SJSA1 (cell line): Measurements from ENCODE around the gene APH1A. TPM values are rescaled to one million over a fixed set of nuclear protein-coding genes. Genes with fewer than 3 reads are reported as not detected.
"Not testable (repeated sequence)": the region's sequence is repeated elsewhere in the genome, so short reads cannot be mapped to it uniquely, and the experiment has no call there.

ENCODE experiments used
- DNase-seq, 2 experiments: peaks; one replicate each; pipeline ENCODE4 v3.0.0-alpha.2; 2015 to 2020; ENCODE audit warnings: low spot score in 2 of 2, low read depth in 1 of 2
- H3K27ac ChIP-seq: fragments of 250-450 bp; sonication (Bioruptor Pico); 2 replicates; pipeline ENCODE4 v1.5.1; 2020; ENCODE audit warnings: mild to moderate bottlenecking, moderate library complexity
- H3K27me3 ChIP-seq: fragments of 250-450 bp; sonication (Bioruptor Pico); replicated peaks from 2 replicates; pipeline ENCODE4 v1.5.1; 2020; ENCODE audit warnings: mild to moderate bottlenecking, moderate library complexity
- H3K36me3 ChIP-seq: fragments of 250-450 bp; sonication (Bioruptor Pico); 2 replicates; pipeline ENCODE4 v1.5.1; 2020; ENCODE audit warnings: mild to moderate bottlenecking
- H3K4me1 ChIP-seq: fragments of 250-450 bp; sonication (Bioruptor Pico); replicated peaks from 2 replicates; pipeline ENCODE4 v1.6.1; 2021; ENCODE audit warnings: mild to moderate bottlenecking
- H3K4me3 ChIP-seq: fragments of 250-450 bp; sonication (Bioruptor Pico); 2 replicates; pipeline ENCODE4 v1.5.1; 2020; ENCODE audit warnings: mild to moderate bottlenecking
- H3K9me3 ChIP-seq: fragments of 250-450 bp; sonication (Bioruptor Pico); replicated peaks from 2 replicates; pipeline ENCODE4 v1.5.1; 2020; ENCODE audit warnings: mild to moderate bottlenecking
- total RNA-seq: library from RNA; depleted of rRNA; stranded (reverse); fragments of >200 nt; shearing (Covaris generic); gene quantifications from 2 replicates; pipeline ENCODE4 v1.2.3, GENCODE V29; 2014; rRNA removed

APH1A gene
- total RNA-seq, result 113 and 122 TPM in 2 replicates

DNA sequence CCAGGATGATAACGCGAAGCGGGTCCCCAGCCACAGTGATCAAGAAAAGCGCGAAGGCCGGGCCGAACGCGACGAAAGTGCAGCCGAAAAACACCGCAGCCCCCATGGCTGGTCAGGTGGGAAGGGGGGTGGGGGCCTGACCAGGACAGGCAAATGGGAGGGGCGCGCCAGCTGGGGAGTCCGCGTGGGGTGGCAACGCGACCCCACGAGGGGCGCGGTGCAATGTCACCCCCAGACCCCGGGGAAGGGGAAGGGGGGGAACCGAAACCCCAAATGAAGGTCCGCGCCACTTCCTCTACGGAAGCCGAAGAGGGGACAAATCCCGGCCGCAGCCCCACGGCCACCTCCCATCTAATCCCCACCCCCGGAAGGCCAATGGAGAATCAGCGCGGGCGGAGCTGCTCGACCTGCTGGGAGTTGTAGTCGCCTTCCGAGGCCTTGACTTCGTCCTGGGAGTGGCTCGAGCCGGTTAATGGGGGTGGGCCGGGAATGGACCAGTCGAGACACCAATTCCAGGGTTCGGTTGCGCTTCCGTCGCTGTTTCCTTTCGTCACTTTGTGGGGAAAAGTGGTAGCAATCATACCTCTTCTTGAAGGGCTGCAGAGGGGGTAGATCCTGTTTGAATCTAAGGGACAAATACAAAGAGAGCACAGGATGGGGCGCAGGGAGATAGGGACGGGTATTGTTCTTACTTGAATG is at the start of gene APH1A:
APH1A (minus strand) TSS at position 312 of the 699 bp plus-strand sequence; CDS start at position 106, 206 bp downstream.
- peaks cover 42% of the 10 kb centered on the region for H3K36me3 ChIP-seq
- H3K9me3 ChIP-seq, result no peaks in the 10 kb centered on the region
- H3K27ac ChIP-seq, result peak within 1 kb of the TSS; percentile 58
- peaks cover 16% of the 10 kb centered on the region for H3K4me1 ChIP-seq
- peak; percentile 88 to 98 for DNase-seq
- peak within 1 kb of the TSS; percentile 81 for H3K4me3 ChIP-seq
- H3K27me3 ChIP-seq, result no peaks in the 10 kb centered on the region

DNA sequence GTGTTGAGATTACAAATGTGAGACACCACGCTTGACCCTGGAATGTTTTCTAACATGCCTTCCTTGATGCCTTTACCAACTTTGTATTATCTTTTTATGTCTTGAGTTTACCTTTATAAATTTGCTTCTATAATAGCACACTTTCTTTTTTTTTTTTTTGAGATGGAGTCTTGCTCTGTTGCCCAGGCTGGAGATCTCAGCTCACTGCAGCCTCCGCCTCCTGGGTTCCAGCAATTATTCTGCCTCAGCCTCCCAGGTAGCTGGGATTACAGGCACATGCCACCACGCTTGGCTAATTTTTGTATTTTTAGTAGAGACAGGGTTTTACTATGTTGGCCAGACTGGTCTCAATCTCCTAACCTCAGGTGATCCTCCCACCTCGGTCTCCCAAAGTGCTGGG is 45.9 kb upstream of the APH1A start:
- H3K4me1 ChIP-seq, H3K36me3 ChIP-seq, H3K27ac ChIP-seq, H3K27me3 ChIP-seq, DNase-seq, H3K4me3 ChIP-seq, H3K9me3 ChIP-seq: not testable (repeated sequence)

DNA sequence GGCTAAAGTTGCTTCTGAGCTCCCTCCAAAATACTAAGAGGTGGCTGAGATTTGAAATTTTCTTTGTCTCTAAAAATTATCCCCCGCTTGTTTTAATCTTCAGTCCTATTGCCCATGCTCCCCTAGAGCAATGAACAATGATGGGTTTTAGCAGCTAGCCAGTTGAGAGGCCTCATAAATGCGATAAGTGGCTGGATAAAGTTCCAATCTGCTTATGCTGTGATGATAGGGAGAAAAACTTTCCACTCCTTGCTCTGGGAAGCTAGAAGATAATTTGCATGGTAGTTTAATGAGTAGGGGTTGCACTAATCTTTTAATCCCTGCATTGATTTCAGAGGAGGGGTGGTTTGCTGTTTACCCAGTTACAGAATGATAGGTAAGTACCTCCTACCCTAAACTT is 42.9 kb upstream of the APH1A start:
- DNase-seq, result no peak
- H3K4me3 ChIP-seq, result no peak overlapping the region
- H3K4me1 ChIP-seq, result no peaks in the 10 kb centered on the region
- H3K9me3 ChIP-seq, result no peaks in the 10 kb centered on the region
- peaks cover 17% of the 10 kb centered on the region for H3K36me3 ChIP-seq
- no peaks in the 10 kb centered on the region; the same call in 1 of the 2 replicates for H3K27me3 ChIP-seq
- no peak overlapping the region for H3K27ac ChIP-seq

DNA sequence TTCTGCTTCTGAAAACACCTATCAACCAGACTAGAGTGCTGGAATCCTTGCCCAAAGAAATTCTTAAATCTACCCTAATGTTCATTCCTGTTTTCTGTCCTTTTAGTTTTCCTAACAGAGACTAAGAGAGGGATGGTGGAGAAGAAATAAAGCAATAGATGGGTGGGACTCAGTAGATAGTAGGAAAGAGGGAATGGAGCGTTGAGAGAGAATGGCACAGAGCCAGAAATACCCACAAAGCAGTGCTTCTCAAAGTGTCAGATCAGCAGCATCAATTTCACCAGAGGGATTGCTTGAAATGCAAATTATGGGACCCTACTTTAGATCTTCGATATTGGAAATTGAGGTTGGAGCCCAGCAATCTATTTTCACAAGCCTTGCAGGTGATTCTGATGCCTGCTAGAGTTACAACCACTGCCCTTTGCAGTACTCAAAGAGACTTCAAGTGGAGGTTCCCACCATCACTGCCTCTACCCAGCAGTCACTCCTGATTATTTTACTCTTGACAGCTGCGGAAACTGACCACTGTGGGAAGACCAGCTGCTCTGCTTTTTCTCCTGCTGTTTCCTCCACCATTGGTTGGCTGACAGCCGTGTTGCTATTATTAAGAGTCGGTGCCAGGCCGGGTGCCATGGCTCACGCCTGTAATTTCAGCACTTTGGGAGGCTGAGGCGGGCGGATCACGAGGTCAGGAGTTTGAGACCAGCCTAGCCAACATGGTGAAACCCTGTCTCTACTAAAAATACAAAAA is 41.1 kb upstream of the APH1A start:
- H3K27me3 ChIP-seq, result no peaks in the 10 kb centered on the region
- no peak overlapping the region for H3K27ac ChIP-seq
- H3K36me3 ChIP-seq, result peaks cover 32% of the 10 kb centered on the region
- H3K4me3 ChIP-seq, result no peak overlapping the region
- no peaks in the 10 kb centered on the region for H3K9me3 ChIP-seq
- no peak for DNase-seq
- H3K4me1 ChIP-seq, result no peaks in the 10 kb centered on the region

DNA sequence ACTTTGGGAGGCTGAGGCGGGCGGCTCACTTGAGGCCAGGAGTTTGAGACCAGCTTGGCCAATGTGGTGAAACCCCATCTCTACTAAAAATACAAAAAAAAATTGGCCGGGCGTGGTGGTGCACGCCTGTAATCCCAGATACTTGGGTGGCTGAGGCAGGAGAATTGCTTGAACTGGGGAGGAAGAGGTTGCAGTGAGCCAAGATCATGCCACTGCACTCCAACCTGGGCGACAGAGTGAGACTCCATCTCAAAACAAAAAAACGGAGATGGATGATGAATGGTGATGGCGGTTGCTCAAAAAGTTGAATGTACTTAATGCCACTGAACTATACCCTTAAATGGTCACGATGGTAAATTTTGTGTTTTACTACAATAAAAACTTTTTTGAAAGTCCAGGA is 39.8 kb upstream of the APH1A start:
- not testable (repeated sequence) for H3K9me3 ChIP-seq, DNase-seq, H3K4me3 ChIP-seq, H3K4me1 ChIP-seq, H3K27ac ChIP-seq, H3K27me3 ChIP-seq
- peaks cover 36% of the 10 kb centered on the region for H3K36me3 ChIP-seq

DNA sequence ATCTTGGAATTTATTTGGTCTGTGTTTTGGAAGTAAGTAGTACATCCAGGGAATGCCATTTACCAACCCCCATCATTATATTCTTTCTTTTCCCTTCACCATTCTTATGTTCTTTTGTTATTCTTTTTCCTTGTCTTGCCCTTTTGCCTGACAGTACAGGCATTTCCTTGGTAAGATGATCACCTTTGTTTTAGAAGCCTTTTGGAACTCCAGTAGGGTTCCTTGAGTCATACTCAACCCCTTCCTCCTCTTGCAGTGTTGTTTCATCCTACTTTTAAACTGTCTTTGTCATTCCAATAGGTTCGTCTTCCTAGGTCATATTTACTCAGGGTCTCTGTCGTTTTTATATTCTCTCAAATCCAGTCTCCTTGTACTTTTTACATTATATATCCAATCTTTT is 34.1 kb upstream of the APH1A start:
- no peaks in the 10 kb centered on the region for H3K27me3 ChIP-seq
- no peak overlapping the region for H3K4me3 ChIP-seq
- H3K4me1 ChIP-seq, result no peaks in the 10 kb centered on the region
- no peaks in the 10 kb centered on the region for H3K9me3 ChIP-seq
- peaks cover 70% of the 10 kb centered on the region for H3K36me3 ChIP-seq
- no peak overlapping the region for H3K27ac ChIP-seq
- no peak for DNase-seq

DNA sequence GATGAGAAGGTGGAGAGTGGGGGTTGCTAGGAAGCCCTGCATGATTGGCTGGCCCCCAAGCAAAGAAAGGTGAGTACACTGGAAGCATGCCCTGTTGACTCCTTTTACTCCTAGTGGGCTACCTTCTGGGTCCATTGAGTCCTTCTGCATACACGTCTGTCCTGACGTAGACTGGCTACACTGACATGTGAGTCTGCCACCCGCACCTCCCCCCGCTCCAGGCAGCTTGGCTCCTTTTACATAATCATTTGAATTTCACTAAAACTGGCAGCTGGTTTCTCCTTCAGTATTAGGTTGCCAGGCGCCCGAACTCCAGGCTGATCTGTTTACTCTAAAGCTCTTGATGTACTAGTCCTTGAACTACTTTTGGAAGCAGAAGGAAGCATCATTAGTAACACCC is 33.5 kb upstream of the APH1A start:
- Histone ChIP-seq H3K27me3 (no peaks in the 10 kb centered on the region), H3K4me3 (no peak overlapping the region), H3K9me3 (no peaks in the 10 kb centered on the region), H3K36me3 (peaks cover 69% of the 10 kb centered on the region), H3K4me1 (no peaks in the 10 kb centered on the region), H3K27ac (no peak overlapping the region)
- no peak for DNase-seq

DNA sequence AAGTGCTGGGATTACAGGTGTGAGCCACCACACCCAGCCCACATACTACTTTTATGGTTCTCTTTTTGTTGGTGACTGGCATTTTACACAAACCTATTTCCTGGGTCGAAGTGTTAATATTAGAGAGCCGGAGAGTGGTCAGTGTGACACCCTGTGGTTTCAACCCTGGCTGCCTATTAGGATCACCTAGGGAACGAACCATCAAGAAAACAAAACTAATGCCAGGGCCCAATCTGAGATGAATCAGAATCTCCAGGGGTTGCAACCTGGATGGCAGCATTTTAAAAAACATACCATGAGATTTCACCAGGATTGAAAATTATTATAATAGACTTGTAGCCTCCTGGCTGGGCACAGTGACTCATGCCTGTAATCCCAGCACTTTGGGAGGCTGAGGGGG is 30.9 kb upstream of the APH1A start:
- peaks cover 75% of the 10 kb centered on the region for H3K36me3 ChIP-seq

DNA sequence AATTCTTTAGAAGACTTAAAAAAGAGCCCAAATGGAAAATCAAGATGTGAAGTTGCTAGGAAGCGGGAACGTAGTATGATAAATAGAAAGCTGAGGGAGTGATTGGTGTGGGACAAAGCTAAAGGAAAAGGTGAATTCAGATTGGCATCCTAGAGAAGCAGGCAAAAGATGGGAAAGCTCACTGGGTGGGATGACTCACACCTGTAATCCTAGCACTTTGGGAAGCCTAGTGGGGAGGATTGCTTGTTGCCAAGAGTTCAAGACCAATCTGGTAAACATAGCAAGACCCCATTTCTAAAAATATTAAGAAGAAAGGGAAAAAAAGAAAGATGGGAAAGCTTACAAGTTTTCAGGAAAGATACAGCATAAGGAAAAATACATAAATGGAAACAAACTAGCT is 26.7 kb upstream of the APH1A start:
- Histone ChIP-seq H3K27me3 (no peaks in the 10 kb centered on the region), H3K9me3 (no peaks in the 10 kb centered on the region), H3K27ac (no peak overlapping the region), H3K4me3 (no peak overlapping the region), H3K36me3 (peaks cover 47% of the 10 kb centered on the region), H3K4me1 (peaks cover 7% of the 10 kb centered on the region)
- no peak for DNase-seq

More for the DNA sequence above, 30.9 kb upstream of the APH1A start:
- Histone ChIP-seq H3K27me3 (no peaks in the 10 kb centered on the region), H3K4me3 (no peak overlapping the region), H3K9me3 (no peaks in the 10 kb centered on the region), H3K27ac (no peak overlapping the region), H3K4me1 (no peaks in the 10 kb centered on the region)
- DNase-seq, result no peak

DNA sequence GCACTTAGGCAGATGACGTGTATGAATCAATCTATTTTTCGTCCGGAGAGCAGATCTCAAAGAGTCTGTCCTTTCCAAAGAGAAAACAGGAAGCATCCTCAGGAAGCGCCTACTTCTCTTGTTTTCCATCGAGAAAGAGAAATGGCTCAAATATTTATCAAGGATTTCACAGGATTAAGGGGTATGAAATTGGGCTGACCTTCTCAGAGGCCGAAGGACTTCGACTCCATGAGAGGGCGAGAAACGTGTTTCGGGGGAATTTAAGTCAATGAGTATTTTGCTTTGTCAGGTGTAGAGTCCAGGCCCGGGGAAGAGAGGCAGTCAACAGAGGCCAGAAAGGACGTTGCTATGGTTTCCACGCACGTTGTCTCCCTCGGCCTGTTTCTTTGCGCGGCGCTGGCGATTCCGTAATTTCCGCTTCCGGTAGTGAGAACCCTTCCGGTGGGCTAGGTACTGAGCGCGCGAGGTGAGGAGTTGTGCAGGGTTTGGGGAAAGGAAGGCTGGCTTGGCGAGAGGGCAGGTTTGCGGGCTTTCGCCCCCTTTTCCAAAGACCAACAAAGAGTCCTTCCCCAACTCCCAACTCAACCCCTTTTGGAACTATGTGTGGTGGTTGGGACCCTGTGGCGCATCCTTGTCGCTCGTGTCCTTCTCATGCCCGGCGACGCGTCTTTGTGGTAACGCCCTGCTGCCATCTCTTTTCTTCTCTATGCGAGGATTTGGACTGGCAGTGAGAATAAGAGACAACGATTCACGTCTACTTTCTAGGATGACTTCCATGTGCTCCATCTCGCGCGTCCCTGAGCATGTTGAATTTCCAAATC is 24.8 kb upstream of the APH1A start, which contains the start of gene MRPS21:
MRPS21 (plus strand) TSS at position 429 of the 821 bp plus-strand sequence. CDS start 506 bp downstream, outside the sequence.
- peak; percentile 85 to 90 for DNase-seq
- H3K4me1 ChIP-seq, result peaks cover 7% of the 10 kb centered on the region
- H3K4me3 ChIP-seq, result peak within 1 kb of the TSS; percentile 57

DNA sequence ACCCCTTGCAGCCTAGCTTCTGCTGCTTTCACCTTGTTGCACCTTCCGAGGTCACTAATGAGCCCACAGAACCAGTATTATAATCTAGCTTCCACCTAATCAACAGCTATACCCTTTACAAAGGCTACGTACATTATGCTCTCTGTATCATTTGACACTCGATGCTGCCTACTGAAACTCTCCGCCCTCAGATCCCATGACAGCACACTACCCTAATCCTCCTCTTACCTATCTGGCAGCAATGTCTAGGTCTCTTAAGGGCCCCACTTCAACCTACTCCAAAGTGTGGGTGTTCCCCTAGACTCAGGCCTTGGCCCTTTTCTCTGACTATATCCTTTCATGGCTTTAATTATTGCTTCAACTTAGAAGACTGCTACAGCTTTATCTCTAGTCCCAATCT is 20.0 kb upstream of the APH1A start:
- Histone ChIP-seq H3K4me1 (peaks cover 4% of the 10 kb centered on the region), H3K27ac (no peak overlapping the region), H3K27me3 (no peaks in the 10 kb centered on the region), H3K9me3 (no peaks in the 10 kb centered on the region), H3K4me3 (no peak overlapping the region), H3K36me3 (peaks cover 15% of the 10 kb centered on the region)
- DNase-seq, result no peak

More for the DNA sequence above, 24.8 kb upstream of the APH1A start, which contains the start of gene MRPS21:
- Histone ChIP-seq H3K27ac (peak within 1 kb of the TSS; percentile 88), H3K9me3 (no peaks in the 10 kb centered on the region), H3K36me3 (peaks cover 35% of the 10 kb centered on the region), H3K27me3 (no peaks in the 10 kb centered on the region)

DNA sequence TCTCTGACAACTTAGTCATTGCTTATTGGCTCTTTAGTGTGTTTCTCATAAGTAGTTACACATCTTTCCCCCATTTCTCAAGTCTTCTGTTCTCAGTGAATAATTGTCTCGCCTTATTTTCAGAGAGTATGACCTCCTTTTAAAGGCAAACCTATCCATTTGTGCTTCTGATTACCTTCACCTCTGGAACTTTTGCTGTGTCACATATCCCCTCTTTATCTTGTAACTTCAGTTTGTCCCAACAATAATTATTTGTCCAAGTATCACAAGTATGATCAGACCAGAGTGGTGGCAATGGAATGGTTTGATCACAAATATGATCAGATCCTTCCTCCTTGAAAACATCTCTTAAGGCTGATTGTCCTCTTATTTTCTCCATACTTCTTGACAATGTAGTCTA is 19.6 kb upstream of the APH1A start:
- no peaks in the 10 kb centered on the region for H3K9me3 ChIP-seq
- H3K4me3 ChIP-seq, result no peak overlapping the region
- peaks cover 15% of the 10 kb centered on the region for H3K36me3 ChIP-seq
- H3K27me3 ChIP-seq, result no peaks in the 10 kb centered on the region
- peaks cover 3% of the 10 kb centered on the region for H3K4me1 ChIP-seq
- DNase-seq, result no peak
- H3K27ac ChIP-seq, result no peak overlapping the region

DNA sequence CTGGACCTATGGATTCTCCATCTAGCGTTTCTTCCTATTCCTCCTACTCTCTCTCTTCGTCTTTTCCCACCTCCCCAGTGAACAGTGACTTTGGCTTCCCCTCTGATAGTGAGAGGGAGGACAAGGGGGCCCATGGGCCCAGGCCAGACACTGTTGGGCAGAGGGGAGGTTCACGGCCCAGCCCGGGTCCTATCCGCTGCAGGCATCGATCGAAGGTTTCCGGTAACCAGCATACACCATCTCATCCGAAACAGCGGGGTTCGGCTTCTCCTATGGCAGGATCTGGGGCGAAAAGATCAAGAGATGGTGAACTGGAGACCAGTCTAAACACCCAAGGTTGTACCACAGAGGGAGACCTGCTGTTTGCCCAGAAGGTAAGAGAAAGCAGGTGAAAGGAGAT is 14.4 kb upstream of the APH1A start:
- no peak for DNase-seq
- H3K4me3 ChIP-seq, result peak overlapping the region; percentile 47
- H3K4me1 ChIP-seq, result peaks cover 18% of the 10 kb centered on the region
- no peaks in the 10 kb centered on the region for H3K27me3 ChIP-seq
- no peak overlapping the region for H3K27ac ChIP-seq
- peaks cover 15% of the 10 kb centered on the region for H3K36me3 ChIP-seq
- no peaks in the 10 kb centered on the region for H3K9me3 ChIP-seq
